A549 (cell line): ENCODE data around the gene ADAP1. TPM values are rescaled to one million over a fixed set of nuclear protein-coding genes. Genes with fewer than 3 reads are reported as not detected.

Source experiments
- ATAC-seq, 2 experiments: fragments of 200-7000 bp in 1 of 2; fragments of >200 bp in 1 of 2; cut with Nextera tagmentation in 1 of 2; cut with Tn5 transposase in 1 of 2; 3 replicates each; pipeline versions ENCODE4 v1.8.0 to v1.9.1; 2018 to 2020; ENCODE audit warnings: mild to moderate bottlenecking in 1 of 2, moderate library complexity in 1 of 2
- CTCF ChIA-PET: fragments of 300-600 bp; sonication (Branson Sonifier 250); formaldehyde crosslinking; extraction: SDS; loops from one replicate; lab custom pipeline; 2021; ENCODE audit warnings: antibody characterized with exemption, inconsistent platforms; lab: Yijun Ruan, JAX
- POLR2A ChIA-PET: fragments of 350-600 bp; formaldehyde crosslinking; extraction: SDS; loops from one replicate; lab custom pipeline; 2021; ENCODE audit warnings: antibody characterized with exemption, inconsistent platforms; lab: Yijun Ruan, JAX
- DNase-seq, 2 experiments: peaks; one replicate each; pipeline versions ENCODE4 v3.0.0 to v3.0.0-alpha.2; 2011 to 2016; ENCODE audit warnings: low read depth in 1 of 2, low spot score in 1 of 2
- FAIRE-seq: peaks from 2 replicates; lab custom pipeline; 2011; peaks lifted over from hg19 to GRCh38; lab: Jason Lieb, UNC
- H3K27ac ChIP-seq, 2 experiments: fragments of >200 bp; sonication (Bioruptor Twin); formaldehyde crosslinking; 3 replicates each; pipeline ENCODE4 v1.5.1; 2016 to 2017
- H3K4me1 ChIP-seq: fragments of >200 bp; sonication (Bioruptor Twin); formaldehyde crosslinking; 3 replicates; pipeline ENCODE4 v1.6.1; 2016
- H3K4me2 ChIP-seq: fragments of >200 bp; sonication (Bioruptor Twin); formaldehyde crosslinking; 3 replicates; pipeline ENCODE4 v1.6.1; 2016
- H3K4me3 ChIP-seq: fragments of >200 bp; sonication (Bioruptor Twin); formaldehyde crosslinking; 3 replicates; pipeline ENCODE4 v1.5.1; 2016
- H3K9me3 ChIP-seq: fragments of >200 bp; sonication (Bioruptor Twin); formaldehyde crosslinking; 3 replicates; pipeline ENCODE4 v1.6.1; 2016
- CBX2 ChIP-seq: fragments of 200-600 bp; sonication (generic); IDR thresholded peaks from 2 replicates; pipeline ENCODE4 v1.6.1; 2016; ENCODE audit warnings: low read depth, mild to moderate bottlenecking, borderline replicate concordance
- CHD4 ChIP-seq: fragments of 200-600 bp; sonication (generic); IDR thresholded peaks from 2 replicates; pipeline ENCODE4 v1.6.1; 2016; ENCODE audit warnings: antibody characterized with exemption, mild to moderate bottlenecking, borderline replicate concordance
- EHMT2 ChIP-seq: fragments of 200-600 bp; sonication (generic); IDR thresholded peaks from 2 replicates; pipeline ENCODE4 v1.6.1; 2016; ENCODE audit warnings: antibody characterized with exemption, low read depth, mild to moderate bottlenecking, moderate library complexity
- EP300 ChIP-seq, 2 experiments: fragments of >200 bp; sonication (Bioruptor Twin); formaldehyde crosslinking; IDR thresholded peaks; 2 replicates in 1 of 2; 3 replicates in 1 of 2; pipeline ENCODE4 v1.6.1; 2016 to 2017
- GATA3 ChIP-seq: IDR thresholded peaks from 2 replicates; pipeline ENCODE4 v1.6.1; 2012; ENCODE audit warnings: borderline replicate concordance
- HDAC2 ChIP-seq: fragments of 200-600 bp; sonication (generic); IDR thresholded peaks from 2 replicates; pipeline ENCODE4 v1.6.1; 2016
- HOXB13 ChIP-seq: fragments of 250-450 bp; sonication (Bioruptor Pico); IDR thresholded peaks from 2 replicates; pipeline ENCODE4 v1.5.0; 2020; ENCODE audit warnings: low read depth, mild to moderate bottlenecking, moderate library complexity
- JUNB ChIP-seq: fragments of >200 bp; sonication (Bioruptor Twin); formaldehyde crosslinking; IDR thresholded peaks from 2 replicates; pipeline ENCODE4 v1.6.1; 2016
- KDM1A ChIP-seq: fragments of 200-600 bp; sonication (generic); IDR thresholded peaks from 2 replicates; pipeline ENCODE4 v1.6.1; 2016; ENCODE audit warnings: low read depth, mild to moderate bottlenecking
- MAZ ChIP-seq: fragments of 150-350 bp; IDR thresholded peaks from 2 replicates; pipeline ENCODE4 v1.6.1; 2014; ENCODE audit warnings: antibody characterized with exemption, low read depth, low read length, borderline replicate concordance
- NPAS2 ChIP-seq: fragments of 250-450 bp; sonication (Bioruptor Pico); IDR thresholded peaks from 2 replicates; pipeline ENCODE4 v1.8.0; 2022; ENCODE audit warnings: mild to moderate bottlenecking, moderate library complexity, borderline replicate concordance
- RARB ChIP-seq: fragments of 250-450 bp; sonication (Bioruptor Pico); IDR thresholded peaks from 2 replicates; pipeline ENCODE4 v1.8.0; 2021; ENCODE audit warnings: mild to moderate bottlenecking, moderate library complexity
- RNF2 ChIP-seq: fragments of 200-600 bp; sonication (generic); IDR thresholded peaks from 2 replicates; pipeline ENCODE4 v1.6.1; 2016; ENCODE audit warnings: low read depth, mild to moderate bottlenecking, antibody characterized with exemption, moderate library complexity, borderline replicate concordance
- SREBF2 ChIP-seq: fragments of 450-650 bp; IDR thresholded peaks from 2 replicates; pipeline ENCODE4 v1.6.1; 2014; ENCODE audit warnings: mild to moderate bottlenecking, moderate library complexity
- TP53 ChIP-seq: fragments of 250-450 bp; sonication (Bioruptor Pico); IDR thresholded peaks from 2 replicates; pipeline ENCODE4 v1.5.0; 2021; ENCODE audit warnings: mild to moderate bottlenecking, moderate library complexity
- ZFP36 ChIP-seq: fragments of 450-650 bp; IDR thresholded peaks from 2 replicates; pipeline ENCODE4 v1.6.1; 2014; ENCODE audit warnings: borderline replicate concordance; ENCODE audit not compliant: partially characterized antibody
- ZSCAN20 ChIP-seq: fragments of 250-450 bp; sonication (Bioruptor Pico); IDR thresholded peaks from 2 replicates; pipeline ENCODE4 v1.8.0; 2022; ENCODE audit warnings: mild to moderate bottlenecking, moderate library complexity
- WGBS: methylation state at CpG from one replicate; pipeline ENCODE4 v1.1.6; 2017; ENCODE audit errors: missing lambda C conversion rate; 5-methylcytosine and 5-hydroxymethylcytosine counted together
- polyA plus RNA-seq, 4 experiments: library from polyadenylated mRNA; depleted of rRNA in 3 of 4; stranded (reverse); fragments of >200 nt; fragmentation: RNase III in 1 of 4; extraction: RNeasy Plus Mini Kit Qiagen cat#74134 plus additional on column Dnase treatment in 1 of 4; gene quantifications; 2 replicates in 3 of 4; 3 replicates in 1 of 4; pipeline ENCODE4 v1.2.3, GENCODE V29; 2011 to 2017
- TF ChIP-seq, protein P1 (sequence below): fragments of 200-600 bp; sonication (generic); IDR thresholded peaks from 2 replicates; pipeline ENCODE4 v1.6.1; 2016; ENCODE audit warnings: antibody characterized with exemption, mild to moderate bottlenecking, moderate library complexity
- TF ChIP-seq, protein P2 (sequence below): IDR thresholded peaks from 2 replicates; pipeline ENCODE4 v1.6.1; 2012; ENCODE audit warnings: low read depth, borderline replicate concordance
- TF ChIP-seq, protein P3 (sequence below): fragments of 250-450 bp; sonication (Bioruptor Pico); IDR thresholded peaks from 2 replicates; pipeline ENCODE4 v1.5.0; 2021; ENCODE audit warnings: mild to moderate bottlenecking, moderate library complexity, borderline replicate concordance
- TF ChIP-seq, protein P4 (sequence below): fragments of >200 bp; sonication (Bioruptor Twin); formaldehyde crosslinking; IDR thresholded peaks from 2 replicates; pipeline ENCODE4 v1.6.1; 2016
- TF ChIP-seq, protein P5 (sequence below): fragments of 150-350 bp; IDR thresholded peaks from 2 replicates; pipeline ENCODE4 v1.6.1; 2014; ENCODE audit warnings: low read depth, mild to moderate bottlenecking, low read length
- TF ChIP-seq, protein P6 (sequence below): IDR thresholded peaks from 2 replicates; pipeline ENCODE4 v1.6.1; 2012

Gene ADAP1
- polyA plus RNA-seq, 2 of the 4 experiments (the other 2 are of a cell fraction): 1.7 to 2.5 TPM

DNA sequence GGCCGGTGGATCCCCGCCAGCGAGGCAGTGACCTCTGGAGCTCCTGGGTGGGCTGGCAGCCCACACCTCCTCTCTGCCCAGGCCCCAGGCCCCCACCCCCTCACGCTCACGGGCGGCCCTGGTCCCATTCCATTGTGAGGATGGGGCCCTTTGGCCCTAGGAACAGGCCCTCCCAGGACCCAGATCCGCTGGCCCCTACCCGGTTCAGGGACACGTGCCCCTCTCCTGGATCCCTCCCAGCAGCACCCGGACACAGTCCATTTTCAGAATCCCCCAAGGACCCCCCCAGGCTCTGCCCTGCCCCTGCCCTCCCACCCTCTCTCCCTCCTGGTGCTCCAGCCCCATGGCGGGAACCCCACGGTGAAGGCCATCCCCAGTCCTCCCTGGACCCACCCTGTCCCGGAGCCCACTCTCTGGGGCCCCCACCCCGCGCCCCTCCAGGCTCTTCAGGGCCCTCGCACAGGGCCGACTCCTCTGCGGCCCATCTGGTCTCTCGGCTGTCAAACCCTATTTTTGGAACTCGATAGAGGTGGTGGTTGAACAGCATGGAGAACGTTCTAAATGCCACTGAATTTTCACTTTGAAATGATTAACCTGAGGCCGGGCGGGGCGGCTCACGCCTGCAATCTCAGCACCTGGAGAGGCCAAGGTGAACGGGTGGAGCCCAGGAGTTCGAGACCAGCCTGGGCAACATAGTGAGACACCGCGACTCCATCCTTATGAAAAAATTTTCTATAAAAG, 8.1 kb downstream of the ADAP1 start:
- CTCF ChIA-PET: interaction anchor here (0.6 to 1.0 kb wide), 3 partner anchors 10 to 306 kb away, joined by 3 read pairs; no protein-coding TSS in a partner anchor
- no peaks in the 10 kb centered on the region for H3K4me1 ChIP-seq
- TF ChIP-seq HOXB13 (CRISPR knock-in tag): no peak
- TF ChIP-seq KDM1A: no peak
- TF ChIP-seq RNF2: no peak
- no peak for TF ChIP-seq ZSCAN20
- no peak for TF ChIP-seq CHD4
- no peak for TF ChIP-seq EP300 (IDR thresholded peaks at IDR 0.05)
- TF ChIP-seq, protein P1, sequence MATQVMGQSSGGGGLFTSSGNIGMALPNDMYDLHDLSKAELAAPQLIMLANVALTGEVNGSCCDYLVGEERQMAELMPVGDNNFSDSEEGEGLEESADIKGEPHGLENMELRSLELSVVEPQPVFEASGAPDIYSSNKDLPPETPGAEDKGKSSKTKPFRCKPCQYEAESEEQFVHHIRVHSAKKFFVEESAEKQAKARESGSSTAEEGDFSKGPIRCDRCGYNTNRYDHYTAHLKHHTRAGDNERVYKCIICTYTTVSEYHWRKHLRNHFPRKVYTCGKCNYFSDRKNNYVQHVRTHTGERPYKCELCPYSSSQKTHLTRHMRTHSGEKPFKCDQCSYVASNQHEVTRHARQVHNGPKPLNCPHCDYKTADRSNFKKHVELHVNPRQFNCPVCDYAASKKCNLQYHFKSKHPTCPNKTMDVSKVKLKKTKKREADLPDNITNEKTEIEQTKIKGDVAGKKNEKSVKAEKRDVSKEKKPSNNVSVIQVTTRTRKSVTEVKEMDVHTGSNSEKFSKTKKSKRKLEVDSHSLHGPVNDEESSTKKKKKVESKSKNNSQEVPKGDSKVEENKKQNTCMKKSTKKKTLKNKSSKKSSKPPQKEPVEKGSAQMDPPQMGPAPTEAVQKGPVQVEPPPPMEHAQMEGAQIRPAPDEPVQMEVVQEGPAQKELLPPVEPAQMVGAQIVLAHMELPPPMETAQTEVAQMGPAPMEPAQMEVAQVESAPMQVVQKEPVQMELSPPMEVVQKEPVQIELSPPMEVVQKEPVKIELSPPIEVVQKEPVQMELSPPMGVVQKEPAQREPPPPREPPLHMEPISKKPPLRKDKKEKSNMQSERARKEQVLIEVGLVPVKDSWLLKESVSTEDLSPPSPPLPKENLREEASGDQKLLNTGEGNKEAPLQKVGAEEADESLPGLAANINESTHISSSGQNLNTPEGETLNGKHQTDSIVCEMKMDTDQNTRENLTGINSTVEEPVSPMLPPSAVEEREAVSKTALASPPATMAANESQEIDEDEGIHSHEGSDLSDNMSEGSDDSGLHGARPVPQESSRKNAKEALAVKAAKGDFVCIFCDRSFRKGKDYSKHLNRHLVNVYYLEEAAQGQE: no peak
- TF ChIP-seq GATA3: no peak
- TF ChIP-seq CBX2: no peak
- TF ChIP-seq, all 56 proteins: peak for 0
- Histone ChIP-seq H3K9me3 (no peaks in the 10 kb centered on the region), H3K27ac (no peak overlapping the region), H3K4me3 (no peak overlapping the region), H3K4me2 (no peak overlapping the region)
- WGBS: 73% methylated on average over 22 of the region's 29 CpGs
- no peak for DNase-seq
- ATAC-seq: no peak
- POLR2A ChIA-PET: no interaction called here
- no peak for FAIRE-seq

DNA sequence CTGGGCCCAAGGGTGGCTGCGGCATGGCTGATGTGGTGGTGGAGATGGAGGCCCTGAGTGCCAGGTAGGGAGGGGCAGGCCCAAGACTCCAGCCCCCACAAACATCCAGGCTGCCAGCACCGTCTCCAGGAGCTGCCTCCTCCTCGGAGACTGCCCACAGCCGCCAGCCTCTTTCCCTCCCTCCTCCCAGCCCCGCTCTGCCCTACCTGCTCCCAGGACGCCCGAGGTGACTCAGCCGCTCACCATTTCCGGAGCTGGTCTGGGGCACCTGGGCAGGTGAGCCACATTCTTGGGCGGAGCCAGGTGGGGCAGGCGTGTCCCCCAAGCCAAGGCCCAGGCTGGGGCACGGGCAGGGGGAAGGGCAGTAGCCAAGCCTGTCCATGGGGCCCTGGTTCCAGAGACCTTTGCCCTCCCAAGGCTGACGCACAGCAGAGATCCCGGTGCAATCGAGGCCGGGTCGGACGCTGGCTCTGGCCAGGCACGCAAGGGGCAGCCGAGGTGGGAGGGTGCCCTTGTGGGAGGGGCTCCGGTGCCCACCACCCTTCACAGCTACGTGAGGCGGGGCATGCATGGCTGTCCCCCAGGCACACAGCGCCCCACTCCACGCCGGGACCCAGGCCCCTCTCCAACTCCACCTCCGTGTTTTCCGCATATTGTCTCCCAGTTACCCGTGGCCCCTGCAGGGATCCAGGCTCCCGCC, 8.8 kb downstream of the ADAP1 start:
- CTCF ChIA-PET: interaction anchor here (1.2 kb wide), 1 partner anchor 38 kb away, joined by 3 read pairs; no protein-coding TSS in a partner anchor
- POLR2A ChIA-PET: no interaction called here

More for the DNA sequence above, 8.8 kb downstream of the ADAP1 start:
- DNase-seq: no peak
- no peak overlapping the region for H3K27ac ChIP-seq
- H3K4me3 ChIP-seq: no peak overlapping the region
- no peaks in the 10 kb centered on the region for H3K9me3 ChIP-seq
- H3K4me1 ChIP-seq: no peaks in the 10 kb centered on the region
- ATAC-seq: peak; percentile 35 to 55
- TF ChIP-seq HDAC2 (no peak), TP53 (CRISPR knock-in tag) (no peak), MAZ (no peak), RARB (CRISPR knock-in tag) (no peak), ZFP36 (no peak), EHMT2 (no peak), NPAS2 (CRISPR knock-in tag) (no peak), SREBF2 (no peak), JUNB (no peak)
- TF ChIP-seq, protein P2, sequence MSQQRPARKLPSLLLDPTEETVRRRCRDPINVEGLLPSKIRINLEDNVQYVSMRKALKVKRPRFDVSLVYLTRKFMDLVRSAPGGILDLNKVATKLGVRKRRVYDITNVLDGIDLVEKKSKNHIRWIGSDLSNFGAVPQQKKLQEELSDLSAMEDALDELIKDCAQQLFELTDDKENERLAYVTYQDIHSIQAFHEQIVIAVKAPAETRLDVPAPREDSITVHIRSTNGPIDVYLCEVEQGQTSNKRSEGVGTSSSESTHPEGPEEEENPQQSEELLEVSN: no peak
- TF ChIP-seq, protein P3, sequence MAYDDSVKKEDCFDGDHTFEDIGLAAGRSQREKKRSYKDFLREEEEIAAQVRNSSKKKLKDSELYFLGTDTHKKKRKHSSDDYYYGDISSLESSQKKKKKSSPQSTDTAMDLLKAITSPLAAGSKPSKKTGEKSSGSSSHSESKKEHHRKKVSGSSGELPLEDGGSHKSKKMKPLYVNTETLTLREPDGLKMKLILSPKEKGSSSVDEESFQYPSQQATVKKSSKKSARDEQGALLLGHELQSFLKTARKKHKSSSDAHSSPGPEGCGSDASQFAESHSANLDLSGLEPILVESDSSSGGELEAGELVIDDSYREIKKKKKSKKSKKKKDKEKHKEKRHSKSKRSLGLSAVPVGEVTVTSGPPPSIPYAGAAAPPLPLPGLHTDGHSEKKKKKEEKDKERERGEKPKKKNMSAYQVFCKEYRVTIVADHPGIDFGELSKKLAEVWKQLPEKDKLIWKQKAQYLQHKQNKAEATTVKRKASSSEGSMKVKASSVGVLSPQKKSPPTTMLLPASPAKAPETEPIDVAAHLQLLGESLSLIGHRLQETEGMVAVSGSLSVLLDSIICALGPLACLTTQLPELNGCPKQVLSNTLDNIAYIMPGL (CRISPR knock-in tag): no peak
- TF ChIP-seq, protein P4, sequence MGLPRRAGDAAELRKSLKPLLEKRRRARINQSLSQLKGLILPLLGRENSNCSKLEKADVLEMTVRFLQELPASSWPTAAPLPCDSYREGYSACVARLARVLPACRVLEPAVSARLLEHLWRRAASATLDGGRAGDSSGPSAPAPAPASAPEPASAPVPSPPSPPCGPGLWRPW: no peak
- TF ChIP-seq, protein P5, sequence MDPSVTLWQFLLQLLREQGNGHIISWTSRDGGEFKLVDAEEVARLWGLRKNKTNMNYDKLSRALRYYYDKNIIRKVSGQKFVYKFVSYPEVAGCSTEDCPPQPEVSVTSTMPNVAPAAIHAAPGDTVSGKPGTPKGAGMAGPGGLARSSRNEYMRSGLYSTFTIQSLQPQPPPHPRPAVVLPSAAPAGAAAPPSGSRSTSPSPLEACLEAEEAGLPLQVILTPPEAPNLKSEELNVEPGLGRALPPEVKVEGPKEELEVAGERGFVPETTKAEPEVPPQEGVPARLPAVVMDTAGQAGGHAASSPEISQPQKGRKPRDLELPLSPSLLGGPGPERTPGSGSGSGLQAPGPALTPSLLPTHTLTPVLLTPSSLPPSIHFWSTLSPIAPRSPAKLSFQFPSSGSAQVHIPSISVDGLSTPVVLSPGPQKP: no peak
- TF ChIP-seq, protein P6, sequence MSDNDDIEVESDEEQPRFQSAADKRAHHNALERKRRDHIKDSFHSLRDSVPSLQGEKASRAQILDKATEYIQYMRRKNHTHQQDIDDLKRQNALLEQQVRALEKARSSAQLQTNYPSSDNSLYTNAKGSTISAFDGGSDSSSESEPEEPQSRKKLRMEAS: no peak
- TF ChIP-seq, protein P1: no peak
- FAIRE-seq: no peak
- 83% methylated on average over 25 of the region's 30 CpGs for WGBS
- no peak overlapping the region for H3K4me2 ChIP-seq
